HG03280 (cell line): ENCODE data around the gene PTPN2.
A peak's percentile ranks its signal among the peaks of the same experiment; 100 is the strongest.
"Not testable (repeated sequence)": the region's sequence is repeated elsewhere in the genome, so short reads cannot be mapped to it uniquely, and the experiment has no call there.

ENCODE experiments used
- ATAC-seq: cut with Tn5 transposase; IDR thresholded peaks from one replicate; pipeline ENCODE4 v1.9.1; 2021; ENCODE audit warnings: mild to moderate bottlenecking, moderate library complexity; ENCODE audit not compliant: unreplicated experiment

PTPN2 gene

GRCh38 chr18:12883684-12884405, at the start of gene PTPN2:
TSS of gene PTPN2 (minus strand) at chr18:12884237. CDS start at chr18:12884141, 96 bp downstream.
- peak; percentile 74 for ATAC-seq

- ATAC-seq = no peak
These were observed 49.3 kb upstream of the PTPN2 start for GRCh38 chr18:12933327-12933726.

- no peak for ATAC-seq
These were observed 46.9 kb upstream of the PTPN2 start for GRCh38 chr18:12930908-12931307.

GRCh38 chr18:12930376-12930775, 46.3 kb upstream of the PTPN2 start:
- no peak for ATAC-seq

- ATAC-seq = no peak
These were observed 45.5 kb upstream of the PTPN2 start for GRCh38 chr18:12929477-12930083.

GRCh38 chr18:12928641-12929040, 44.6 kb upstream of the PTPN2 start:
- ATAC-seq = no peak

- no peak for ATAC-seq
These were observed 44.2 kb upstream of the PTPN2 start for GRCh38 chr18:12928206-12928605.

- ATAC-seq = no peak
These were observed 40.6 kb upstream of the PTPN2 start for GRCh38 chr18:12924616-12925015.

- no peak for ATAC-seq
These were observed 38.2 kb upstream of the PTPN2 start for GRCh38 chr18:12922266-12922665.

GRCh38 chr18:12921178-12921577, 37.1 kb upstream of the PTPN2 start:
- ATAC-seq = no peak

- ATAC-seq = no peak
These were observed 28.1 kb upstream of the PTPN2 start for GRCh38 chr18:12911929-12912703.

GRCh38 chr18:12911025-12911928, 27.2 kb upstream of the PTPN2 start:
- ATAC-seq = no peak

- no peak for ATAC-seq
These were observed 24.7 kb upstream of the PTPN2 start for GRCh38 chr18:12908706-12909105.

- no peak for ATAC-seq
These were observed 23.4 kb upstream of the PTPN2 start for GRCh38 chr18:12907258-12907925.

GRCh38 chr18:12906773-12907172, 22.7 kb upstream of the PTPN2 start:
- no peak for ATAC-seq

GRCh38 chr18:12906119-12906518, 22.1 kb upstream of the PTPN2 start:
- ATAC-seq = no peak

GRCh38 chr18:12904012-12904516, 20.0 kb upstream of the PTPN2 start:
- no peak for ATAC-seq

- ATAC-seq = not testable (repeated sequence)
These were observed 17.2 kb upstream of the PTPN2 start for GRCh38 chr18:12901208-12901607.

GRCh38 chr18:12896784-12897333, 12.8 kb upstream of the PTPN2 start:
- ATAC-seq = not testable (repeated sequence)

GRCh38 chr18:12895626-12896025, 11.6 kb upstream of the PTPN2 start:
- no peak for ATAC-seq
